Measurements from ENCODE around the gene SPP2.

Gene SPP2

DNA sequence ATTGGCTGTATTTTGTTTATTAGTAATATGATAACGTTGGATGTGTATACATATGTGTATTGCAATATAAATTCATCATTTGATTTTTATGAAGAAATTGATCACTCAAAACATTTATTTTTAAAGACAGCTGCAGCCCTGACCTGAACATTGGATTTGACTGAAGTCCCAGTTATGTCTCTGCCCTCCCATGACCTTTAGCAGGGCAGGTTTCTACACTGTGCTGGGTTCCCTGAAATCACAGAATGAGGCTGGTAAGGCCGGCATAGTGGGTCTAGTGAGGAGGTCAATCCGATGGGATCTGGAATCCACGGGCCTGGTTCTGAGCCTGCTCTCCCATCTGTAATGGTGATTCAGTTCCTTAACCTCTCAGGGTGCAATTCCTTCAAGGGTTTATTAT is 22.0 kb downstream of the SPP2 start:
- Histone ChIP-seq H3K9ac (ENCODE audit: low read depth, low read length) (no peak overlapping the region), H3K4me1 (ENCODE audit: insufficient read depth, low read length) (no peaks in the 10 kb centered on the region), H3K4me3 (ENCODE audit: low read length) (no peak overlapping the region), H3K27me3 (ENCODE audit: insufficient read depth, low read length) (no peaks in the 10 kb centered on the region), H3K36me3 (ENCODE audit: insufficient read depth, low read length) (no peaks in the 10 kb centered on the region), H3K27ac (ENCODE audit: low read depth, low read length) (no peak overlapping the region), H3K9me3 (ENCODE audit: insufficient read depth, low read depth, low read length) (0 out of 2 replicates have a peak, but pooled peaks cover 10% of the 10 kb centered on the region)
- 93% methylated on average over 3 of the region's 4 CpGs for WGBS

DNA sequence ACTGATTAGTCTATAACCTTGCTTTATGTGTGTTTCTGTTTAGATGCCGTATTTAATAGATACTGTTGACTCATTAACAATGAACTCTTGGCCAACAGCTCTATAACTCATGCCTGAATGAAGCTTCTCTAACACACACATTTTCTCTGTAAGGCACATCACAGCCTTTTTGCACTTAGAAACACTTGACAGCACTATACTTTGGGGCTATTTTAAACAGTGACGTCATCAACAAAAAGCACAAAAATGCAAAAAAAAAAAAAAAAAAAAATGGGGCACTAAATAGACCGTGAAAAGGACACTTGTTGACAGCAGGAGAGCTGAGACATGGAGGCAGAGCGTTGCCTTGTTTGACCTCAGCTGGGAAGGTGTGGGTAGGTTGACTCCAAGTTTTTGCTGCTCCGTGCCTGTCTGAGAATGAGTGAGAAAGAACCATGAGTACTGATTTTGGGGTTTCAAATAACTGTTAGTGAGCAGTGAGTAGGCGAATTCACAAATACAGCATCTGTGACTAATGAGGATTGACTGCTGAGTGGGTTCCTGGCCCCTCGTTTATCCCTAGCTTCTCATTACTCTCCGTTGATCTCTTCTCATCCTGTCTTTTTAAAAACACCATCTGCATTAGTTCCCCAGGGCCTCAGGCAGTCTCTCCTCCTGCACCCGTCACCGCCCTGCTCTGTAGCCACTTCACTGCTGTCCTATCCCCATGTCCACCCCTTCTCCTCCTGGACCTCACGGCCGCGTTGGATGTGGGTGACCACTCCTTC is 24.4 kb downstream of the SPP2 start:
- H3K9ac ChIP-seq (ENCODE audit: low read depth, low read length) = no peak overlapping the region
- H3K4me1 ChIP-seq (ENCODE audit: insufficient read depth, low read length) = no peaks in the 10 kb centered on the region
- H3K9me3 ChIP-seq (ENCODE audit: insufficient read depth, low read depth, low read length) = no peaks in the 10 kb centered on the region
- no peak overlapping the region for H3K27ac ChIP-seq (ENCODE audit: low read depth, low read length)
- no peaks in the 10 kb centered on the region for H3K27me3 ChIP-seq (ENCODE audit: insufficient read depth, low read length)
- H3K36me3 ChIP-seq (ENCODE audit: insufficient read depth, low read length) = no peaks in the 10 kb centered on the region
- 88% methylated on average over 13 of the region's 13 CpGs for WGBS
- H3K4me3 ChIP-seq (ENCODE audit: low read length) = no peak overlapping the region

DNA sequence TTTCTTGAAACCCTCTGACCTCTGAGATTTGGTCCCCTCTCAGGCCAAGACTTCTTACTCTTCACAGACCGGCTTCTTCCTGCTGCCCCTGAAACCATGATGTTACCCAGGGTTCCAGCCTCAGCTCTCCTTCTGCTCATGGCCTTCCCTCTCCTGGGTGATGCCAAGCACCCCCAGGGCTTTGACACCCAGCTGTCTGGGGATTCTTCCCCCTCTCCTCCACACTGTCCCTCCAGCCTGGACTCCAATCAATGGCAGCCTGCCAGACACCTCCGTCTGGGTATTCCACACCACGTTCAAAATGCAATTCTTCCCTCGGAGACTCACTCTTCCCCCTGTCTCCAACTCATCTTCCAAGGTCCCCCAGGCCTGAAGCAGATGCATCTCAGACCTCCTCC is 25.0 kb downstream of the SPP2 start:
- H3K9me3 ChIP-seq (ENCODE audit: insufficient read depth, low read depth, low read length) = no peaks in the 10 kb centered on the region
- H3K36me3 ChIP-seq (ENCODE audit: insufficient read depth, low read length) = no peaks in the 10 kb centered on the region
- H3K4me1 ChIP-seq (ENCODE audit: insufficient read depth, low read length) = no peaks in the 10 kb centered on the region
- 95% methylated on average over 4 of the region's 4 CpGs for WGBS
- H3K4me3 ChIP-seq (ENCODE audit: low read length) = no peak overlapping the region
- no peak overlapping the region for H3K9ac ChIP-seq (ENCODE audit: low read depth, low read length)
- H3K27ac ChIP-seq (ENCODE audit: low read depth, low read length) = no peak overlapping the region
- H3K27me3 ChIP-seq (ENCODE audit: insufficient read depth, low read length) = no peaks in the 10 kb centered on the region

DNA sequence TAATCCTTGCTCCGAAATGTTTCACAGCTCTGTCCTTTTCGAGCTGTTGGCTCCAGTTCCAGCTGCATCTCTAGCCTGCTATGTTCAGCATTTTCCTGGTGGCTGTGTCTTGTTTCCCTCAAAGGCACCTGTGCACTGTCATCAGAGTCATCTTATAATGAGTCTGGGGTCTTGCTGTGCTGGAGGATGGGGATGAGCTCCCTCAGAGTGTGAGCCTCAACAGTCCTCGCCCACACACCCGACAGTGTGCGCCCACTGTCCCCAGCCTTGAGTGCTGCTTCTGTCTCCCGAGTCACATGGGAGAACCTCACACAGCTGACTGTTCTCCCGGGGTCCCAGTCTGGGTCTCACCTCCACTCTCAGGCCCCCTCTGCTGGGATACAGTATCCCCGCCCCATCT is 25.4 kb downstream of the SPP2 start:
- Histone ChIP-seq H3K27ac (ENCODE audit: low read depth, low read length) (no peak overlapping the region), H3K27me3 (ENCODE audit: insufficient read depth, low read length) (no peaks in the 10 kb centered on the region), H3K4me3 (ENCODE audit: low read length) (no peak overlapping the region), H3K9me3 (ENCODE audit: insufficient read depth, low read depth, low read length) (no peaks in the 10 kb centered on the region), H3K36me3 (ENCODE audit: insufficient read depth, low read length) (no peaks in the 10 kb centered on the region), H3K4me1 (ENCODE audit: insufficient read depth, low read length) (no peaks in the 10 kb centered on the region), H3K9ac (ENCODE audit: low read depth, low read length) (no peak overlapping the region)
- 91% methylated on average over 8 of the region's 8 CpGs for WGBS

DNA sequence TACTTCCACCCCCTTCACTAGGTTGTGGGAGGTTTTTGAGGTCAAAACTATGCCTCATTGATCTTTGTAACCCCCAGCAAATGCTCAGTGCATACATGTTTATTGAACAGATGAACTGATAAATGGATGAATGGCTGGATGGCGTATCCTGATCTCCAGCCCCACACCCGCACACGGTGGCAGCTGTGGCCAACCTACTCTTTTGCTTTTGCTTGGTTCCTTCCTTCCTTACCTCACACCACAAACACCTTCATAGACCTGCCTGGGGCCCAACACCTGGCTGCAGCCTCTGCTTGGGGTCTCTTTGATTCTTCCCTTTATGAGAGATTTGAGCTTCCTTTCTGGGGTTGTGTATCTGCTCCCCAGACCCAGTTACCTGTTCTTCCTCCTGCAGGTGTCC is 25.9 kb downstream of the SPP2 start:
- H3K4me3 ChIP-seq (ENCODE audit: low read length) = no peak overlapping the region
- H3K36me3 ChIP-seq (ENCODE audit: insufficient read depth, low read length) = no peaks in the 10 kb centered on the region
- no peaks in the 10 kb centered on the region for H3K9me3 ChIP-seq (ENCODE audit: insufficient read depth, low read depth, low read length)
- 97% methylated on average over 3 of the region's 3 CpGs for WGBS
- no peaks in the 10 kb centered on the region for H3K4me1 ChIP-seq (ENCODE audit: insufficient read depth, low read length)
- no peak overlapping the region for H3K27ac ChIP-seq (ENCODE audit: low read depth, low read length)
- H3K27me3 ChIP-seq (ENCODE audit: insufficient read depth, low read length) = no peaks in the 10 kb centered on the region
- no peak overlapping the region for H3K9ac ChIP-seq (ENCODE audit: low read depth, low read length)

DNA sequence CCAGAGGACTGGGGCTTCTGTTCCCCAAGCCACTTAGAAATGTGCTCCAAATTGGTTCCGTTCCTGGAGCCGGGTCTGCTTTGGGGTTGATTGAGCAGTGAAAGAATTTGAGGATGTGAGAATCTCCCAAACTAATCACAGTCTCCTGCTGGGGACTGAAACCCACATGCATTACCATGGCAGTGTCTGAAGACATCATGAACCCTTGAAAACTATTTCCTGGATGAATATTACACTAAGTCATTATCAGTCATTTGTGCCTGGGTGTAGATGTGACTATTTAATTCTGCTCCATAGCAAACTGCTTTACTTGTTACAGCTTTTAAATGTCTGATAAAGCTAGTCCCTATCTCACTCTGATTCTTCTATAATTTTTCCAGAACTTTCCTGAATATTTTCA is 27.6 kb downstream of the SPP2 start:
- Histone ChIP-seq H3K4me1 (ENCODE audit: insufficient read depth, low read length) (no peaks in the 10 kb centered on the region), H3K9ac (ENCODE audit: low read depth, low read length) (no peak overlapping the region), H3K27ac (ENCODE audit: low read depth, low read length) (no peak overlapping the region), H3K27me3 (ENCODE audit: insufficient read depth, low read length) (no peaks in the 10 kb centered on the region), H3K9me3 (ENCODE audit: insufficient read depth, low read depth, low read length) (no peaks in the 10 kb centered on the region), H3K36me3 (ENCODE audit: insufficient read depth, low read length) (no peaks in the 10 kb centered on the region), H3K4me3 (ENCODE audit: low read length) (no peak overlapping the region)
- WGBS = 100% methylated on average over 2 of the region's 2 CpGs

DNA sequence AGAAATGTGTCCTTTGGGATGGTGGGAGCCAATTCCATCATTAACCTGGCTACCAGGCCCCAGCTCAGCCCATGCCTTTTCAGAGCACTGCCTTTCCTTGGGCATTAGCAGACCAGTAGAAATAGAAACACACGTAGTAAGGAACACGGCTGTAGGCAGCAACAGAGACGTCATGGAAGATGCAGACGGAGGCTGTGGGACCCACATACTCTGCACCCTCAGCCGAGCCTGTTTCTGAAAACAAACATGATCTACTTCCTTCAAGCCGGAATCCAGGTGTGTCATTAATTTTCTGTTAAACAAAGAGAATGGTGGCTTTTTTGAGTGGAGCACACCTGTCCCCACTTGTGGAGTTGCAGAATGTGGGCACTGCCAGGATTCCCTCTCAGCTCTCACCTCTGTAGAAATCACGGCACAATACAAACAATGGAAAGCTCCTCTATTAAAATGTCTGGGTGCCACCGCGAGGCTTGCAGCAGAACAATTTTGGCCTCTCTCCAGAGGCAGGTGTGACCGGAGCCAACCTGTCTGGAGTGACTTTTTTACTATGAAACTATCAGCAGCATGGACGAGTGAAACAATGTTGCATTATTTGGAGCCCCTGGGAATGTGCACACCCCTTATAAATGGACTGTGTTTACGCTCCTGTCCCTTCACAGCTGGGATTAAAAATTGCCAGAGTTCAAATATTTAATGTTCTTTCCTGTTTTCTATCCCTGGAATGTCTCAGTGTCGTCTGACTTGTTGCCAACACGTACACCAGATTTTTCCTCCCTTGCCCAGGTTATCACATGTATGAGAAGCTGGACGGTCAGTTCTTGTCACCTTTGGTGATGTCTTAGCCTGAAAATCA is 31.7 kb downstream of the SPP2 start:
- no peaks in the 10 kb centered on the region for H3K4me1 ChIP-seq (ENCODE audit: insufficient read depth, low read length)
- no peak overlapping the region for H3K9ac ChIP-seq (ENCODE audit: low read depth, low read length)
- H3K4me3 ChIP-seq (ENCODE audit: low read length) = no peak overlapping the region
- H3K27me3 ChIP-seq (ENCODE audit: insufficient read depth, low read length) = no peaks in the 10 kb centered on the region
- H3K36me3 ChIP-seq (ENCODE audit: insufficient read depth, low read length) = no peaks in the 10 kb centered on the region
- H3K27ac ChIP-seq (ENCODE audit: low read depth, low read length) = no peak overlapping the region
- WGBS = 94% methylated on average over 15 of the region's 15 CpGs
- no peaks in the 10 kb centered on the region for H3K9me3 ChIP-seq (ENCODE audit: insufficient read depth, low read depth, low read length)

DNA sequence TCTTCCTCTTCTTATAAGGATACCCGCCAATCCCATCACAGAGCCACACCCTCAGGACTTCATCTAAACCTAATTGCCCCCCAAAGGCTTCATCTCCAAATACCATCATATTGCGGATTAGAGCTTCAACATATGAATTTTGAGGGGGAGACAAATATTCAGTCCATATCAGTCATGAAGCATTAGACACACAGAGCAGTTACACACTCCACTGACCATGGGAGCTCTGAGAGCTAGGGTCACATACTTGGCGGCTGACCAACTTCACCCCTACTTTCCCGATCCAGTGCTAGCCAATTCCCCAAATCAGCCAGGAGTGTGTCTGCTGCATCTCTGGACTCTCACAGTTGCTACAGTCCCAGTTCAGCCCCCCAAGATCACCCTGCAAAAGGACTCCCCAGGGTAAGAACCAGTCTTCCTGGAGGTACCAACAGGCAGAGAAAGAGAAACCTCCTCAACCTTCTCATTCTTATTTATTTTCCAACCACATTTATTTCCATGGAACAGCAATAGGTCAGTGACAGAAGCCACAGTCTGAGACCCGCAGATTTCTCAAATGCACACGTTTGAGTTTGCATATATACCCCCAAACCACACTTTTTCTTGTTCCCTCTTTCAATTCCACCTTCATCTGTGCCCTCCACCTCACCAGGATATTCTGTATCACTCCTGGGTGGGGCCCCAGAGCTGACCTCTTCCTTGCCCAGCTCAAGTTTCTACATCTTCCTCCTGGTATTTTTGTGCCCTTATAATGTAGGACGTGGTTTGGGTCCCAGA is 33.3 kb downstream of the SPP2 start:
- H3K9ac ChIP-seq (ENCODE audit: low read depth, low read length) = no peak overlapping the region
- H3K36me3 ChIP-seq (ENCODE audit: insufficient read depth, low read length) = no peaks in the 10 kb centered on the region
- no peak overlapping the region for H3K27ac ChIP-seq (ENCODE audit: low read depth, low read length)
- H3K9me3 ChIP-seq (ENCODE audit: insufficient read depth, low read depth, low read length) = peaks cover 5% of the 10 kb centered on the region; the same call in 1 of the 2 replicates
- no peaks in the 10 kb centered on the region for H3K4me1 ChIP-seq (ENCODE audit: insufficient read depth, low read length)
- no peaks in the 10 kb centered on the region for H3K27me3 ChIP-seq (ENCODE audit: insufficient read depth, low read length)
- WGBS = 92% methylated on average over 7 of the region's 7 CpGs
- H3K4me3 ChIP-seq (ENCODE audit: low read length) = no peak overlapping the region

DNA sequence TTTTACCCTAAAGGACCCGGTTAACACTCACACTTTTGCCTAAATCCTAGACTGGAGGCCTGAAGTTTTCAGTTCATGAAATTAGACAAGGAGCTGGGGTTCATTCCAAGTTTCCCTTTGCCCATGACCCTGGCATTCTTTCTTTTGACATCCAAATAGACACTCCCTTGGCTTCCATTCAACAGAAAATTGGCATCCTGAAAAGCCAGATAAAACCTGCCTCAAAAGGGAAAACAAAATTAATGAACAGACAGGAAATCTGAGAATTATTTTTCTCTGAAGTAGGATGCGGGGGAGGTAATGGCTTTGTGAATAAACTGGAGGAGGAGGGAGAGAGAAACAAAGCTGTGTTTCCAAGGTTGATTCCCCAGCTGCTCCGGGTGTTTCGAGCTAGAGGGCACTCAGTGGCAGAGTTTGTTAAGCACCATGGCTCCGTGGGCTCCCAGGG is 41.0 kb downstream of the SPP2 start:
- Histone ChIP-seq H3K9ac (ENCODE audit: low read depth, low read length) (no peak overlapping the region), H3K9me3 (ENCODE audit: insufficient read depth, low read depth, low read length) (peaks cover 5% of the 10 kb centered on the region; the same call in 1 of the 2 replicates)

DNA sequence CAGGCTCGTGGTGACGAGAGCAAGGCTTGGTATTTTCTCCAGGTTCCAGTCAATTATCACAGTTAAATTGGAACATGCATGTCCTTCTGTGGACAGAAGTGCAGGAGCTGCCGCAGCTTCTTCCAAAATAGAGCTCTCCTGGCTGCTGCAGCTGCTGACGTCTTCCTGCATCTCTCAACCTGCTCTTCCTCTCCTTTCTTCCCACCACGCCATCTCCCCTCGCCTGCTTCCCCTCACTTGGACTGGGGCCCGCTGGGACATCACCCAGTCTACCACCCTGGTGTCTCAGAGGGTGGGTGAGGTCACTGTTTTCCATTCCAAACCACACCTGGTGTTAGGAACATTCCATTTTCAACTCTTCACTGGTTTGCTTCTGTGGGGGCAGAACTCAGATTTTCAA is 41.4 kb downstream of the SPP2 start:
- 80% methylated on average over 7 of the region's 7 CpGs for WGBS
- Histone ChIP-seq H3K4me3 (ENCODE audit: low read length) (no peak overlapping the region), H3K27me3 (ENCODE audit: insufficient read depth, low read length) (no peaks in the 10 kb centered on the region), H3K4me1 (ENCODE audit: insufficient read depth, low read length) (peaks cover 6% of the 10 kb centered on the region; the same call in 1 of the 2 replicates), H3K36me3 (ENCODE audit: insufficient read depth, low read length) (no peaks in the 10 kb centered on the region), H3K9me3 (ENCODE audit: insufficient read depth, low read depth, low read length) (peaks cover 5% of the 10 kb centered on the region; the same call in 1 of the 2 replicates), H3K9ac (ENCODE audit: low read depth, low read length) (no peak overlapping the region), H3K27ac (ENCODE audit: low read depth, low read length) (no peak overlapping the region)

More for the DNA sequence above, 41.0 kb downstream of the SPP2 start:
- Histone ChIP-seq H3K4me3 (ENCODE audit: low read length) (no peak overlapping the region), H3K27ac (ENCODE audit: low read depth, low read length) (no peak overlapping the region), H3K36me3 (ENCODE audit: insufficient read depth, low read length) (no peaks in the 10 kb centered on the region), H3K27me3 (ENCODE audit: insufficient read depth, low read length) (no peaks in the 10 kb centered on the region), H3K4me1 (ENCODE audit: insufficient read depth, low read length) (peaks cover 6% of the 10 kb centered on the region; the same call in 1 of the 2 replicates)
- WGBS = 58% methylated on average over 5 of the region's 5 CpGs

DNA sequence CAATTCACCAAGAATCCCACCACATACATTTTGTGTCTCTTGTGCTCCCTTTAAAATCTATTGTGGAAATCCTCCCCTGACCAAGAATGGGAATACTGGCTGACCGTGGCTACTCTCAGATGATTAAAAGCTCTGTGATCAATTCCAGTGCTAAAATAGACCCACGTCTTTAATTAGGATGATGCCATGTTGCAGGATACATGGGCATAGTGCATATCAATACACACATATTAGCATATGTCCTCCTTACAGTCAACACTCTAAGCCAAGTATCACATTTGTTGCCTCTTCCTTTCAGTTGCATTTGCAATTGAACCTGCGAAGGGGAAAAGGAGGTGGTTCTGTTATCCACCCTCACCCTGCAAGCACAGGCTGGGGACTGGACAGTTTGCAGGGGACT is 41.8 kb downstream of the SPP2 start:
- no peak overlapping the region for H3K4me3 ChIP-seq (ENCODE audit: low read length)
- H3K4me1 ChIP-seq (ENCODE audit: insufficient read depth, low read length) = peaks cover 6% of the 10 kb centered on the region; the same call in 1 of the 2 replicates
- WGBS = 97% methylated on average over 3 of the region's 3 CpGs
- no peaks in the 10 kb centered on the region for H3K27me3 ChIP-seq (ENCODE audit: insufficient read depth, low read length)
- H3K27ac ChIP-seq (ENCODE audit: low read depth, low read length) = no peak overlapping the region
- no peak overlapping the region for H3K9ac ChIP-seq (ENCODE audit: low read depth, low read length)
- no peaks in the 10 kb centered on the region for H3K36me3 ChIP-seq (ENCODE audit: insufficient read depth, low read length)
- peaks cover 5% of the 10 kb centered on the region; the same call in 1 of the 2 replicates for H3K9me3 ChIP-seq (ENCODE audit: insufficient read depth, low read depth, low read length)

Data from HUES64 (cell line).